Tibial nerve (tissue), 3 donors: ENCODE measurements around the gene CRB1.

Source experiments
- EP300 ChIP-seq, 2 donors: sonication (generic); formaldehyde crosslinking; IDR thresholded peaks; one replicate each; pipeline ENCODE4 v1.6.1; 2017; ENCODE audit warnings: antibody characterized with exemption in 2 of 2, mild to moderate bottlenecking in 1 of 2
- POLR2A ChIP-seq, 2 donors: fragments of 450-650 bp; IDR thresholded peaks; one replicate each; pipeline ENCODE4 v1.6.1; 2017; ENCODE audit warnings: antibody characterized with exemption in 2 of 2, mild to moderate bottlenecking in 2 of 2, moderate library complexity in 2 of 2

DNA sequence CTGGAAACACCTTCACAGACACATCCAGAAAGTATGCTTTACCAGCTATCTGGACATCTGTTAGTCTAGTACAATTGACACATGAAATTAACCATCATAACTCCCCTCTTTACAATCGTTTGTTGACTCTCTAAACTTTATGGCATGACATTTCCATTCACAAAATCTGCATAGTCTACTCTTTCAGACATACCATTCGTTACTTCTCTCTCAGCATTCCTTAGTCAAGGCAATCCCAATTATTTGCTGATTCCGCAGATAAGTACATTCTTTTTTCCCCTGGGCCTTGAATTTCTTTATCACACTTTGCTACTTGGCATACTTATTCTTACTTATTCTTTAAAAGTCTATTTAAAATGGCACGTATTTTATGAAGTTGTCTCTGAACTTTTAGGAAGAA is 15.1 kb upstream of the CRB1 start:
- TF ChIP-seq POLR2A (IDR thresholded peaks at IDR 0.05) = no peak
- TF ChIP-seq EP300 (IDR thresholded peaks at IDR 0.05) = no peak
